GM13976 (cell line): ENCODE results near the gene PHF23.

Experiments
- DNase-seq: peaks from one replicate; pipeline ENCODE4 v3.0.0; 2012; ENCODE audit warnings: low spot score
- in situ Hi-C: fragments of 300-500 bp; cut with MboI; formaldehyde crosslinking; loops from one replicate; pipeline ENCODE4 v1.12.0; 2022; ENCODE audit warnings: low sequenced_read_pairs, mixed read lengths, inconsistent platforms; ENCODE audit not compliant: unreplicated experiment
- TF ChIP-seq, protein P1 (sequence below): IDR thresholded peaks from 2 replicates; pipeline ENCODE4 v1.5.1; 2012; ENCODE audit warnings: borderline replicate concordance, mild to moderate bottlenecking; ENCODE audit not compliant: insufficient read depth; ENCODE audit errors: extremely low read depth, missing control alignments, control extremely low read depth

The PHF23 gene

GRCh38 chr17:7224110-7224509, 15.1 kb downstream of the PHF23 start:
- TF ChIP-seq, protein P1, sequence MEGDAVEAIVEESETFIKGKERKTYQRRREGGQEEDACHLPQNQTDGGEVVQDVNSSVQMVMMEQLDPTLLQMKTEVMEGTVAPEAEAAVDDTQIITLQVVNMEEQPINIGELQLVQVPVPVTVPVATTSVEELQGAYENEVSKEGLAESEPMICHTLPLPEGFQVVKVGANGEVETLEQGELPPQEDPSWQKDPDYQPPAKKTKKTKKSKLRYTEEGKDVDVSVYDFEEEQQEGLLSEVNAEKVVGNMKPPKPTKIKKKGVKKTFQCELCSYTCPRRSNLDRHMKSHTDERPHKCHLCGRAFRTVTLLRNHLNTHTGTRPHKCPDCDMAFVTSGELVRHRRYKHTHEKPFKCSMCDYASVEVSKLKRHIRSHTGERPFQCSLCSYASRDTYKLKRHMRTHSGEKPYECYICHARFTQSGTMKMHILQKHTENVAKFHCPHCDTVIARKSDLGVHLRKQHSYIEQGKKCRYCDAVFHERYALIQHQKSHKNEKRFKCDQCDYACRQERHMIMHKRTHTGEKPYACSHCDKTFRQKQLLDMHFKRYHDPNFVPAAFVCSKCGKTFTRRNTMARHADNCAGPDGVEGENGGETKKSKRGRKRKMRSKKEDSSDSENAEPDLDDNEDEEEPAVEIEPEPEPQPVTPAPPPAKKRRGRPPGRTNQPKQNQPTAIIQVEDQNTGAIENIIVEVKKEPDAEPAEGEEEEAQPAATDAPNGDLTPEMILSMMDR = no peak
- DNase-seq = no peak
- in situ Hi-C loops = no loop called here

GRCh38 chr17:7223375-7223774, 15.9 kb downstream of the PHF23 start:
- DNase-seq = no peak
- TF ChIP-seq, protein P1 = no peak
- in situ Hi-C loops = no loop called here

DNA sequence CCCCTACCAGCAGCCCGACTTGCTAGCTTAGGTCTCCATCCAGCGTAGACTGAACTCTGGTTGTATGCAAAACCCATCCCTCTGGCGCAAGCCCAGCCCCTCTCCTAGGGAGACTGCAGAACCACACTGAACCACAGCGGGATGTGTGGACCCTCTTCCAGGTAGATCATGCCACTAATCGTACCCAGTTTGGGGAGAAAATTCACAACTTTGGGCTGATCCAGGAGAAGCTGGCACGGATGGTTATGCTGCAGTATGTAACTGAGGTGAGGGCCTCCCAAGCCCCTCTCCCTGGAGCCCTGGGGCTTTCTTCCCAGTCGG, 16.3 kb downstream of the PHF23 start:
- no peak for DNase-seq
- TF ChIP-seq, protein P1 = no peak
- in situ Hi-C loops = no loop called here

- DNase-seq = no peak
- TF ChIP-seq, protein P1 = no peak
- in situ Hi-C loops = no loop called here
Observed at GRCh38 chr17:7222093-7222971, 16.9 kb downstream of the PHF23 start.

GRCh38 chr17:7221278-7222092, 17.8 kb downstream of the PHF23 start:
- DNase-seq = no peak
- in situ Hi-C loops = no loop called here
- TF ChIP-seq, protein P1 = no peak

GRCh38 chr17:7220593-7221277, 18.5 kb downstream of the PHF23 start:
- TF ChIP-seq, protein P1 = peak; percentile 62
- in situ Hi-C loops = no loop called here
- peak; percentile 64 for DNase-seq
